DLD1 (cell line): ENCODE measurements around the gene UBA52.
"Not testable (repeated sequence)": the region's sequence is repeated elsewhere in the genome, so short reads cannot be mapped to it uniquely, and the experiment has no call there.

Experiments used
- in situ Hi-C: cut with HindIII; loops from 2 replicates; pipeline ENCODE4 v1.10.0; 2017; ENCODE audit warnings: low sequenced_read_pairs

Gene UBA52

DNA sequence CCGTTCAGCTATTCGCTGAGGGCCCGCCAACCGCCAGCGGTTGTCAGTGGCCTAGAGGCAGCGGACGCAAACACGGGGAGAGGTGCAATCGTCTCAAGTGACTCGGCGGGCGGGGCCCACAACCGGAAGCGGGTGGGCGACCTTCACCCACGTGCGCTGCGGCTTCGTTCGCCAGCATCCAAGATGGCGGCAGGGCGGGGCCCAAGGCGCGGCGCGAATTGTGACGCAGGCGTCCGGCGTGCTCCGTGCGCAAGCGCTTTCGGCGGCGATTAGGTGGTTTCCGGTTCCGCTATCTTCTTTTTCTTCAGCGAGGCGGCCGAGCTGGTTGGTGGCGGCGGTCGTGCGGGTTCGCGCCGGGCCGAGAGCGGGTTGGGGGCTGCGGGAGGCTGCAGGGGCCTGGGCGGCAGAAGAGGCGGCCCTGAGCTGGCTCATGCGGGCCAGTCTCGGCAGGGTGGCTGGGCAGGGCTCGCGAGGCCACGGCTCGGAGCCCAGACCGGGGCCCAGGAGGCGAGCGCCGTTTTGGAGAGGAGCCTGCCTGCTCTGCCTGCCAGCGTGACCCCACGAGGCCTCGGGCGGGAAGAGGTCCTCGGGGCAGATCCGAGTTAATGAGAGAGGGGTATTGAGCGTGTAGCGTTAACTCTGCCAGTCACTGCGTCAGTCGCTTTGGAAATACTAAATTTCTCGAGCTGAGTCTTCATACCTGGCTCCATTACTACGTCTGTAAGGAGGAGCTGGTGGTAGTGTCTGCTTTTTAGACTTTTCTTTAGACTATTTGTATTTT is at the start of gene UBA52:
Gene UBA52 (plus strand): TSS at position 294 of the 781 bp plus-strand sequence. CDS start 1,444 bp downstream, outside the sequence.
- in situ Hi-C loops, result no loop called here

DNA sequence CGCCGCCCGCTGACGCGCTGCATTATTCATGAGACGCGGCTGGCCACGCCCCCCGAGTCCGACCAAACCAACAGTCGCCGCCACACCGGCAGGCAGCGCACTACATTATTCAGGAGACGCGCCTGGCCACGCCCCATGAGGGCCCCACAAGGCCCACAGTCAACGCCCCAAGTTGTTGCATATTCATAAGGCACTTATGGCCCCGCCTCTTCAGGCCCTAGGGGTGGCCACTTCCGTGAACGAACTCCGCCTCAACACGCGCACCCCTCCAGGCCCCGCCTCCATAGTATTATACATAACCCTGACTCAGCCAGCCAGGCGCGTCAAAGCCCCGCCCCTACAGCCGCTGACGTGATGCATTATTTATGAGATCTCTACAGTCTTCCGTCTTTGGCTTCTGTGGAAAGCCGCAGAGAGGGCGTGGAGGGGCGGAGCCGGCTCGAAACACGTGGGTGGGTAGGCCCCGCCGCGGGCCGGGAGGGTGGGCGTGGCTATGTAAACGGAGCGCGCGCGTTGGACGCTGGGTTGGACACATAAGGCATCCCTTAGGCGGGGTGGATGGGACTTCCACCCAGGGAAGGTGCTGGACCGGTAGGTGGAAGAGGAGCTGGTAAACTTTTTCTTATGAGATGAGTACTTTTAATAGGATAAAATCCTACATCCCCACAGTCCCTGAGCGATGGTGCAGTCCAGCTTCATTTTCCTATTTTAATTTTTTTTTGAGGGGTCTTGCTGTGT is 49.4 kb upstream of the UBA52 start:
- in situ Hi-C loops, result no loop called here

DNA sequence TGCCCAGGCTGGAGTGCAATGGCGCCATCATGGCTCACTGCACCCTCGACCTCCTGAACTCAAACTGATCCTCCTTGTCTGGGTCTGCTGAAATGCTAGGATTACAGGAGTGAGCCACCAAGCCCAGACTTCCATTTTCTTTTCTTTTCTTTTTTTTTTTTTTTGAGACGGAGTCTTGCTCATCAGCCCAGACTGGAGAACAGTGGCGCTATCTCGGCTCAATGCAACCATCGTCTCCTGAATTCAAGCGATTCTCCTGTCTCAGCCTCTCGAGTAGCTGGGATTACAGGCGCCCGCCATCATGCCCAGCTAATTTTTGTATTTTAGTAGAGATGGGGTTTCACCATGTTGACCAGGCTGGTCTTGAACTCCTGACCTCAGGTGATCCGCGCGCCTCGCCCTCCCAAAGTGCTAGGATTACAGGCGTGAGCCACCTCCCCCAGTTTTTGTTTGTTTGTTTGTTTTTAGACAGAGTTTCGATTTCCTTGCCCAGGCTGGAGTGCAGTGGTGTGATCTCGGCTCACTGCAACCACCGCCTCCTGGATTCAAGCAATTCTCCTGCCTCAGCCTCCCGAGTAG is 48.7 kb upstream of the UBA52 start:
- in situ Hi-C loops, result not testable (repeated sequence)

DNA sequence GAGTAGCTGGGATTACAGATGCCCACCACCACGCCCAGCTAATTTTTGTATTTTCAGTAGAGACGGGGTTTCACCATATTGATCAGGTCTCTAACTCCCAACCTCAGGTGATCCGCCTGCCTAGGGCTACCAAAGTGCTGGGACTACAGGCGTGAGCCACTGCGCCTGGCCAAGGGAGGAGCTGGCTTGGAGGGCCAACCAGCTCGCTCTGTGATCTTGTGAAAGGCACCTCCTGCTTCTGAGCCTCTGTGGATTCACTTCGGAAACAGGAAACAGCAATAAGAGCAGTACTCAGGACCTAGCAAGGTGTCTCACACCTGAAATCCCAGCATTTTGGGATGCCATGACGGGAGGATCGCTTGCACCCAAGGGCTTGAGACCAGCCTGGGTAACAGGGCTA is 47.8 kb upstream of the UBA52 start:
- in situ Hi-C loops, result no loop called here

DNA sequence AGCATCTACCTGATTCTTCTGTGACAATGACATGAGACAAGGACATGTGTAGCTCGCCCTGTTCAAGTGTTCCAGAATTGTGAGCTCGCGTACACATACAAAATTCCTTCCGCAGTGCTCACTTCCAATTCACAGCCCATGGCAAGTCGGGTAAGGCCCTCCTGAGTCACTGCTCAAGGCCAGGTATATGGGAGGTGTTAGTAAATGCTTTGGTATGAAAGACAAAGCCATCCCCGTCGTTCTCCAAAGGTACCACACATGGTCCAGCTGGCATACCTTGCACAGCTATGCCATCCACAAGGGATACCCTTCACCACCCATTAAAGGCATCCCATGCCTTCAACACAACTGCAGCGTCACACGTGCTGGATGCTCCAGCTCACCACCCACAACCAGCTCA is 45.3 kb upstream of the UBA52 start:
- in situ Hi-C loops, result no loop called here

DNA sequence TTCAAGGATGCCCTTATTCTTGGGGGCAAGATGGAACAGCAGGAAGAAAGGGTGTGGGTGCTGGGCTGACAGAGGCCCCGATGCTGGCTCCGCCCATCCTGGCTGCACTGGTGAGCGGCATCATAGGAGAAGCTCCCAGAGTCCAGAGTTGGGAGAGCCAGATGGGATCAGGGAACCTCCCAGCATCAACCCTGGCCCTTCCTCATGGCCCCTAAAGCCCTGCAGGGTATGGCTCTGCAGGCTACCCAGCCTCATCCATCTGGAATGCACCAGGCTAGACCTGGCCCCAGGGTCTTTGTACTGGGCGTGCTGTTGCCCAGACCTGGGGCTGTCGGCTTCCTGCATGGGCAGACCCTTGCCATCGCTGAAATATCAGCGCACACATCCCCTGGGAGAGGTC is 41.9 kb upstream of the UBA52 start:
- in situ Hi-C loops, result no loop called here

DNA sequence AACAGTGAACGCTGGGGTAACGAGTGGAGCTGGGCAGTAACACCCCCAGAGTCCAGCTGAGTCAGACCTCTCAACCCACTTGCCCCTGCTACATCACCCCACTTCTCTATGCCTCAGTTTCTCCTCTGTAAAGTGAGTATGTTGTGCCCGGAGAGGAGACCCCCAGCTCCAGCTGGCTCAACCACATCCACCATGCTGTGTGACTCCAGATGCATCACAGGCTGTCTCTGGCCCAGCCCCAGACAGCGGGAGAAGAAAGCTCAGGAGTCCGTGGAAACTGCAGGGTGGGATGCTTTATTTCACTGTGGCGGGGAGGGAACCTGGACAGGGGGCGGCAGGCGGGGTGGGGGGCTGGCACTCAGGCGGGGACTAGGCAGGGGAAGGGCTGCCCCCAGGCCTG is 40.2 kb upstream of the UBA52 start:
- in situ Hi-C loops, result no loop called here

DNA sequence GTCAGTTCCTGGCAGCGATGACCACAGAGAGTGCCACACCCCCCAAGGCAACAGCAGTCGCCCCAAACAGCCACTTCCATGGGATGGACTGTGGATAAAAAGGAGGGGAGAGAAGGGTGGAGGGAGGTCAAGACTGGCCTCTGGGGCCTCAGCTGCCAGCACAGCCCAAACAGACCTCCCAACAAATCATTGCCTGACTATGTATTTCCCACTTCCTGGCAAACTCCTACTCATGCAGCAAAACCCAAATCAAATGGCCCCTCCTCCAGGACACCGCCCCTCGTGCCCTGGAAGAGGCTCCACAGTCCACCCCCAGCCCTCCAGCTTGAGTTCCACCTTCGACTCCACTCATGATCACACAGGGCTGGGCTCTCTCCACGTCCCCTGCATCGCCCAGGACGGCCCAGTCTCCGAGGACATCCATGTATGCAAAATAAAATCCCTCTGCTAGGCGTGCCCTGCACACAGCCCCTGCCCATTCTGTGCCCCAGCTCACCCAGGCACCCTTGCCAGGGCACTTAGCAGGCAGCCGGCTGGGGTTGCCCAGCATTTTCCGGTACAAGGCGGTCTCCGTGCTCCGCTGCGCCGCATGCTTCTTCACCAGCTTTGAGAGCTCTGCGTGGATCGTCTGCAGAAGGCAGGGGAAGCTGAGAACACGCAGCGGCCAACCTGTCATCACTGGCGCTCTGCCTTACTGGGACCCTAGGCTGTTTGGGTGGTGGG is 39.3 kb upstream of the UBA52 start:
- in situ Hi-C loops, result no loop called here

DNA sequence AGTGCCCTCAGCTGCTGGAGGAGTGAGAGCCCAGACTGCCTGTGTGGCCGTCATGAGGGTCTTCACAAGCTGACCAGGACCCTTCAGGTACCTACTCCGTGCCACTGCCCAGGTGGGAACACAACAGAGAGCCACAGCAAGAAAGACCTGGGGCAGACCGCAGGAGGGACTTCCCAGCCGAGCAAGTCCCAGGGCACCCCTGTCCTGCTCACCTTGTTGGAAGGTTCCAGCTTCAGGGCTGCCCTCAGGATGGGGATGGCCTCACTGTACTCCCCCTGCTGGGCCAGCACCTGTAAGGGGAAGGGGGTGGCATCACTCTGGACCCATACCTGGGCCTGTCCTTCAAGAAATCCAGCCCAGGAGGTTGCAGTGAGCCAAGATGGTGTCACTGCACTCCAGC is 38.6 kb upstream of the UBA52 start:
- in situ Hi-C loops, result no loop called here

DNA sequence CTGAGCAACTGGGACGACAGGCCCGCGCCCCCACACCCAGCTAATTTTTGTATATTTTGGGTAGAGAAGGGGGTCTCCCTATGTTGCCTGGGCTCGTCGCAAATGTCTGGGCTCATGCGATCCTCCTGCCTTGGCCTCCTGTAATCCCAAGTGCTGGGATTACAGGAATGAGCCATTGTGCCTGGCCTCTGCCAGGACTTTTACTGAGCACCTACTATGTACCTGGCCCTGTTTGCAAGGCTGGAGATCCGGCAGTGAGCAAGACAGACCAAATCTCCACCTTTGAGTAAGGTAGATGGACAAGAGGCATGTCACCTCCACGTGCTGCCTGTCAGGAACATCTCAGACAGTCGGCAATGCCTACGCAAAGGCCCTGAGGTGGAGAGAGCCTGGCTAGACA is 35.2 kb upstream of the UBA52 start:
- in situ Hi-C loops, result no loop called here

DNA sequence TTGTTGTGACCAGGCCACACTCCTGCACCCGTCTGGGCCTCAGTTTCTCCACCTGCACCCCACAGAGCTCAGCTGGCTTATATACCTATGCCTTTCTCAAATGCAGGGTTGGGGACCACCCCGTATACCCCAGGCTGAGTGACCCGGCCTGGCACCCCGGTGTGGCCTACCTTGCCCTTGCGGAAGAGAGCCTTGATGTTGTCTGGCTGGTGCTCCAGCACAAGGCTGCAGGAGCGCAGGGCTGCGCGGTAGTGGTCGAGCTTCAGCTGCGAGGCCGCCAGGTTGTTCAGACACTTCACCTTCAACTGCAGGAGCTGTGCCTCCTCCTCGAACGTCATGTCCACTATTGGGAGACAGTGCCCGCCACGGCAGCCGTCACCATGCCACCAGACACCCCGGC is 34.2 kb upstream of the UBA52 start:
- in situ Hi-C loops, result no loop called here

DNA sequence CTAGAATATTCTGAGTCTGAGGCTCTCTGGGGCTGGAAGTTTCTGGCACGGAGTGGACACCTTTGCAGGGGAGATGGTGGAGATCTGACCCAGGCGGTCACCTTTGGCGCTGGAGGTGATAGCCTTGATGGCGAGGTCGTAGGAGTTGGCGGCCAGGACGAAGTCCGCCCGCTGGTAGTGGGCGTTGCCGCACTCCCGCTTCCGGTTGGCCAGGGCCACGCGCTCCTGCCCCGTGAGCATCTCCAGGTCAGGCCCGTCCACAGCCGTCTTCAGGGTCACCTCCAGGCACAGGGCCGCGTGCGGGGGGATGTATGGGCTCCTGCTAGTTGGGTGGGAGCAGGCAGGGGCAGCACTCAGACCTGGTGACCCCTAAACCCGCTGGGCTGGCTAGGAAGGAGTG is 33.5 kb upstream of the UBA52 start:
- in situ Hi-C loops, result no loop called here

DNA sequence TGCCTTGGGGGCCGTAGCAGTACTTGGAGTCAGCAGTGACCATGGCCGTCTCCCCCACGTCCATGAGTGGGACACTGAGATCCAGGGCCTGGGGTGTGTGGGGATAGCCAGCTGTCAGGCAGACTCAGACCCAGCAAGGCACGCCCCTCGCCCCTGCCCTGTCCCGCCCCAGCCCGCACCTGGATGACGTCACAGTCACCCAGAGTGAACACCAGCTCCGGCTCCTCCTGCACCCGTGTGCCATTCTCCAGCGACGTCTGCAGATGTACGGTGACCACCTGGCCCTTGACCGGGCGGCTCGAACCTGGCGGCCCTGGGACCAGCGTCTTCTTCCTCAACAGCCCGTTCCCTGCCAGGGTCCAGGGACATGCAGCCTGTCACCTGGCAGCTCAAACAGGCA is 32.3 kb upstream of the UBA52 start:
- in situ Hi-C loops, result no loop called here

DNA sequence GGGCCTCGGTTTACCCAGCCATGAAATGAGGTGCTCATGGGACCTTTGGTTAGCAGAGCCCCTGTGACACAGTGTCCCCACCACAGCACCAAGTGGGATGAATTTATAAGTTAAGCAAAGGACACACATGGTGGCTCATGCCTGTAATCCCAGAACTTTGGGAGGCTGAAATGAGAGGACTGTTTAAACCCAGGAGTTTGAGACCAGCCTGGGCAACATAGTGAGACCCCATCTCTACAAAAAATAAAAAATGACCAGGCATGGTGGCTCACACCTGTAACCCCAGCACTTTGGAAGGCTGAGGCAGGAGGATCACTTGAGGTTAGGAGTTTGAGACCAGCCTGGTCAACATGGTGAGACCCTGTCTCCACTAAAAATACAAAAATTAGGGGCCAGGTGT is 31.5 kb upstream of the UBA52 start:
- in situ Hi-C loops, result not testable (repeated sequence)

DNA sequence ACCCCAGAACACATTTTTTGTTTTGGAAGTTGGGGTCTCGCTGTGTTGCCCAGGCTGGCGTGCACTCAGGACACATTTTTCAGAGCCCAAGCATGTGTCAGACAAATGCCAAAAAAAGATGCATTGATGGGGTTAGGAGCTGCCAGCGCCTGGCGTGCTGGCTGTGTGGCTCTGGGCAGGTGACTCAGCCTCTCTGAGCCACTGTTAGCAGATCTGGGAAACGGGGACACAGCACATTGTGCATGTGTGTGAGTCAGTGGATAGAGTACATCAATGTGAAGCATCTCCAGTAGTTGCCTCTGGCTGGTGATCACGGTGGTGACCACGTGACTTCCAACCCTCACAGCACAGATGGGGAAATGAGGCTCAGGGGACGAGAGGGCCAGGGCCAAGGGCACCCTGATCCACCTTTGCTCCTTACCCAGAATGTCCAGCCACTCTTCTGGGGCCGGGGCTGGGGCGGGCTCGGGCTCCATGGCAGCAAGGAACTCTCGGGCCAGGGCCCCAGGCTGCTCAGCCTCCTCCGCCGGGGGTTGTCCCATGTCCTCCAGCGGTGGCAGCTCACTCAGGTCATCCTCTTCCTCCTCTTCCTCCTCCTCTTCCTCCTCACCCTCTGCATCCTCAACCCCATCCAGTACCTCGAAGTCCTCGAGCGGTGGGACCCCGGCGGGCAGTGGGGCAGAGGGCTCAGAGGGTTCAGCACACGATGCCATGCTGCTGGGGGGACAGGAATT is 30.2 kb upstream of the UBA52 start:
- in situ Hi-C loops, result no loop called here

DNA sequence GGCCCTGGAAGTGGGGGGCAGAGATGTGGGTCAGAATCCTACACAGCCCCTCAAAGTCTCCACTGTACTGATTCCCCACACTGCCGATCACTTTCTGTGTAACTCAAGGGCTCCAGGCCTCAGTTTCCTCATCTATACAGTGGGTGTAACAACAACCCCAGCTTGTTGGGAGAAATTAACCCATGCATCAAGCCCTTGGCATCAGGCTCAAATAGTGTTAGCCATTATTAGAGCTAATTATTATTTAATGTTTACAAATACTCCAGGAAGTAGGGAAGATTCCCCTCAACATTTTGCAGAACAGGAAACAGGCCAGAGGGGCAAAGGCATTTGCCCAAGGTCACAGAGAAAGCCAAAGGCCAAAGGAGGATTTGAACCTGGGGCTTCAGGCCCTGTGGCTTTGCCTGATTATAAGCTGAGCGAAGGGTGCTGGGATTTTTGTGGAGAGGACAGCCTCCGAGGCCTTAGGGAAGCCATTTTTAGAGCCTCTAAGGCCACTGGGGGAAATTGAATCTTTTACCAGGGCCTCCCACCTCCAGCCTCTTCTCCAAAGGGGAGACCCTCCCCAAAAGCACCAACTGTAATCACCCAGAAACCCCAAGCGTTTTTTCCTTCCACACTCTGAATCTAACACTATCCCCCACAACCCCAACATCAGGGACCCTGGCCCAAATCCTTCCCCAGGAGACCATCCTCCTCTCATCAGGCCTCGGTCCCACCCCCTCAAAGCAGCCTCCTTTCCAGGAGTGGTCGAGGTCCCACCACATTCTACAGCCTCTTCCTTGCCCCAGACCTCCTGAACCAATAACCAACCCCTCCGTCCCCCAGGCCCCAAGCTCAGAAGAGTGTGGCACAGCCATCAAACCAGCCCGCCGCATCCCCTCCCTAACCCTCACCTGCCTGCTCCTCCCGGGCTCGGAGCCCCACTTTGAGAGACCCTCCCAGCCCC is 29.4 kb upstream of the UBA52 start:
- in situ Hi-C loops, result no loop called here

DNA sequence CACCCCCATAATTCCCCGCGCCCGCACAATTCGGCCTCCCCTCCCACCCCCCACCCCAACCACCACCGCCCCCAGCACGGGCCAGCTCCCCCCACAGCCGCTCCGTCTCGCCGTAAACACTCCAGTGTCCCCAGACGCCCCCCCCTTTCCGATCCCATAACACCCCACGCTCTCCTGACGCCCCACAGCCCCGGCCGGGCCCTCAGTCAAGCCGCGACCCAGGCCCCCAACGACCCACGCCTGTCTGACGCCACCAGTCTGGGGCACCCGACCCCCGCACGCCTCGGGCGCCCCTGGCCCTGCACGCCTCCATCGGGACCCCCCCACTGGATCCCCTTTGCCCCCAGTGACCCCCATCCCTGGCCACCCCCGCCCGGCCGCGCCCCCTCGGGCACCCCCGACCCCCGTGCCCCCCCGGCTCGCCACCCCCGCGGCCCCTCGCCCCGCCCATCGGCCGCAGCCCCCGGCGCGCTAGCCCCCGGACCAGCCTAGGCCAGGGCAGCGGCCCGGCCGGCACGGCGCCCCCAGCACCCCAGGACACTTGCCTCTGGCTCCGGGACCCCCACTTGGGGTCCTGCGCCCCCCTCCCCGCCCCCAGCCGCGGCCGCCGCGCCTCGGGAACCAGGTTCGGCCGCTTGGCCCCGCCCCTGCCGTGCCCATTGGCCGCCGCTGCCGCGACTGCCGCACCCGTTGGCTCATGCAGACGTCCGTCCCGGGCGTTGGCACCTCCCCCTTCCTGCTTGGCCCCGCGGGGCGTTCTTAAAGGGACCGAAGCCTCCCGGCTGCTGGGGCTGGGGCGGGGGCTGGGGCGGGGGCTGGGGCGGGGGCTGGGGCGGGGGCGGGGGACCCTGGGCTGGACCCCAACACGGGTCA is 28.5 kb upstream of the UBA52 start, which contains the start of gene FKBP8:
Gene FKBP8 (minus strand): TSS at position 633 of the 873 bp plus-strand sequence. CDS start 1,603 bp downstream, outside the sequence.
- in situ Hi-C loops, result no loop called here

DNA sequence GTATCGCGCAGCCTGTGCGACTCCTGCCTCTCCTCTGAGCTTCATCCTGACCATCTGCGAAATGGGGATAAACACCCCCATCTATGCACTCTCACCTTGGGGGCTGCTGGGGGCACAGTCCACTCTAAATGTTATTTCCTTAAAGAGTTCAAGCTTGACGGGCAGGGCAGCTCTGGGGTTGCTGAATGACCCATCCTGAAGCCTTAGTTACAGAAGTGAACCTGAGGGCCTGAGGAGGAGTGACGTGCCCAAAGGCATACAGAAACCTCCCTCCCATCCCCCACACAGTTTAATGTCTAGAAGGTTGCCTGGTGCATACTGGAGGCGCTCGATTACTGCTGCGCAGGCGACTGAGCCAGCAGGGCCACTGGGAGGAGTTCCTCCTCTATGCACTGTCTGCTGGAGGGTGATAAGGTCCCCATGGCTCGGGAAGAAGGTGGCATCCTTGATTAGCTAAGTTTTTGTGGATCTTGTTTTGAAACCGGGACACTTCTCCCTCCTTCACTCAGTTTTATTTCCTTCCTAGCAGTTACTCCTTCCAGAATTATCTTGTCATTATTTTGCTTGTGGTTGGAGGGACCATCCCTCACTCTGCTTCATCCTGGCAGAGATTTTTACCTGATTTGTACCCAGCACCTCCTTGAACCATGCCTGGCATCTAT is 27.7 kb upstream of the UBA52 start:
- in situ Hi-C loops, result no loop called here
